ENCODE measurements around the gene FHAD1. TPM values are rescaled to one million over a fixed set of nuclear protein-coding genes. Genes with fewer than 3 reads are reported as not detected.

FHAD1 gene
- polyA plus RNA-seq, 1 donor: 2.1 TPM

DNA sequence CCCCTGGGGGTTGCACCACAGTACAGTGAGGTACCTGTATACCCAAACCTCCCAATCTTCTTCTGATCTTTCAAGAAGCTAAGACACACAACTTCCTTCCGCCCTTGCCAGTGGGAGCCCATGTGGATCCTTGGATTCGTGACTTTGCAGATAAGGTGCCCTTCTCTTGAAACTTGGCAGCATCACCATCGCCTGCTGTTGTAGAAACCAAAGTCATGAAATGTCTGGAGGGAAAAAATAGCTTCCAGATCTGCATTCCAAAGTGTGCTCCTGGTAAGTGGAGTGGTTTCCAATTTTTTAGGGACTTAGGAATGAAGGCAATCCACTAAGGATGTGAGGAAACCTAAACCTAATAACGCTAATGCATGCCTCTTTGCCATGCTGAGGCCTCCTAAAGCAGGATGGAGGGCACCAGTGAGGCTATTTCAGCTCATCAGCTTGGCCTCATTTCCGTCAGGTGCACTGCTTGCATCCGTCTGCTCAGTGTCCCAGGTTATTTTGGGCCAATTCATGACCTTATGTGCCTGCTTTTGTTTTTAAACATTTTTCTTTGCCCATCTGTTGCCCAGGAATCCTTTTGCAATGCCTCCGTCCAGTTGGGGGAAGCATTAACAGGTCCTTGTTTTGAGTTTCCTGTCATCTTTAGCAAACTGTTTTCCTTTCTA is 154.5 kb downstream of the FHAD1 start:
- DNase-seq: no peak

DNA sequence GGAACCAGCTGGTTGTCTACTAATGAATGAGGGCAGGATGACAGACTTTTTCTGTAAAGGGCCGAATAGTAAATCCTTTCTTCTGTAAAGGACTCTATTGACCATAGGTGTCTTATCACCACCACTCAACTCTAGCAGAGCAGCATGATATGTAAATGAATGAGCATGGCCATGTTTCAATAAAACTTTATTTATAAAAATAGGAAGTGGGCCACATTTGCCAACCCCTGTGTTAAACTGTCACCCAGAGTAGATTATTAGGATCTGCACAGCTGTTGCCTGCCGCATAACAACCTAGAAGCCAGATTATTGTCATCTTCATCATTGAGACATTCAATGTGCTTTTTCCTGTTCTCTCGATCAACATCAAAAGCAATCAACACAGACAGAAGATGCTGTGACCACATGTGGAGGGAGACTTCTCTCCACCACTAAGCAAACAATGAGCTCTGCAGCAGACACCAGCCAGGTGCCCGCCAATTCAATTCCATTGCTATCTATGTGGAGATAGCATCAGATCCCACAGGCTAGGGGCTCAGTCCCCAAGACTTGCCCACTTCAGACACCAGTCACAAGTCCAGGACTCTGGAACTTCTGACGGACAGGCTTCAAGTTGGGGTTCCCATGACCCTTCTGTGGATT is 155.9 kb downstream of the FHAD1 start:
- DNase-seq: no peak

DNA sequence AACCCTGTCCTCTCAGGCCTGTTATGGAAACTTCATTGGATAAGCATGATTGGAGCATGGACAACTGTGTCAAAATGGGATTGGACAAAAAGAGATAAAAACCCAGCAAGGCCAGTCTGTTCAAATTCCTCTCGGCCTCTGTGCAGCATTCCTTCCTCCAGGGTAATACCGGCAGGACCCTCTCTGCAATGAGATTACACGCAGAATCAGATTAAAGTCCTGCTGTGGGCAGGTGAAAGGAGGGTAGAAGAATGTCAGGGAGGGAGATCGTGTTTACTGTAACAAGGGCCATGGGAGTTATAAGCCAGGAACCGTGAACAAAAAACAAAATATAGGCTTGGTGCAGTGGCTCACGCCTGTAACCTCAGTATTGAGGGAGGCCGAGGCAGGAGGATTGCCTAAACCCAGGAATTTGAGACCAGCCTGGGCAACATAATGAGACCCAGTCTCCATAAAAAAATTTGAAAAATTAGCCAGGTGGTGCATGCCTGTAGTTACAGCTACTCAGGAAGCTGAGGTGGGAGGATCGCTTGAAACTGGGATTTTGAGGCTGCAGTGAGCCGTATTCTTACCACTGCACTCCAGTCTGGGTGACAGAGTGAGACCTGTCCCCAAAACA is 157.0 kb downstream of the FHAD1 start:
- DNase-seq: no peak

DNA sequence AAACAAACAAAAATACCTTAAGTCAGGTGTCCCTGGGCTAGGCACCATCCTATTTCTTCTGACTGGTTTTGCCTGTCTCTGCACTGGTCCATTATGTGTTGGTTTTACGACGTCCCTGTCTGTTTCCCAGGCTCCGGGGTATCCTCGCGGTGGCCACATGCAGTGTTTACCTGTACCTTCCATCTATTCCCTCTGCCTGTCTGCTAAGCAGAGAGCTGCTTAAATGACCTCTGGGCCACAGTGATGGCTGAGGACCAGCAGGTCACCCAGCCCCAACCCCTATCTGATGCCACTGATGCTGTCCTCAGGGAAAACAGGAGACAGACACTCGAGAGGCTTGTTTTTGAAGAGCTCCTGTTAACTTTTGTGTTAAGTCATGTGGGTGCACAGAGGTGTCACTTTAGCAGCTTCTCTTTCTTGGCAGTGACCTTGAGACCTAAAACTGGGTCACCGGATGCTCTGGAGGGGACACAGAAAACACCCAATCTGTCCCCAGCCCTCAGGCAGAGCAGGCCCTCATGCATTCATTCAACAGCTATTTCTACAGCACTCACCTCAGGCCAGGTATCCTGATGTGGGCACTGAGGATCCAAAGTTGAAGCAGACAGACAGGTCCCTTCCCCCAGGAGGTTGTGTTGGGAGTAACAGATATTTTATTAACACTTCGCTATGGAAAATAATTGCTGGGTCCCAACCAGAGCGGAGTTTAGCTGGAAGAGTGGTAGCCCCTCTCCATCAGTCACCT is 158.3 kb downstream of the FHAD1 start:
- no peak for DNase-seq

DNA sequence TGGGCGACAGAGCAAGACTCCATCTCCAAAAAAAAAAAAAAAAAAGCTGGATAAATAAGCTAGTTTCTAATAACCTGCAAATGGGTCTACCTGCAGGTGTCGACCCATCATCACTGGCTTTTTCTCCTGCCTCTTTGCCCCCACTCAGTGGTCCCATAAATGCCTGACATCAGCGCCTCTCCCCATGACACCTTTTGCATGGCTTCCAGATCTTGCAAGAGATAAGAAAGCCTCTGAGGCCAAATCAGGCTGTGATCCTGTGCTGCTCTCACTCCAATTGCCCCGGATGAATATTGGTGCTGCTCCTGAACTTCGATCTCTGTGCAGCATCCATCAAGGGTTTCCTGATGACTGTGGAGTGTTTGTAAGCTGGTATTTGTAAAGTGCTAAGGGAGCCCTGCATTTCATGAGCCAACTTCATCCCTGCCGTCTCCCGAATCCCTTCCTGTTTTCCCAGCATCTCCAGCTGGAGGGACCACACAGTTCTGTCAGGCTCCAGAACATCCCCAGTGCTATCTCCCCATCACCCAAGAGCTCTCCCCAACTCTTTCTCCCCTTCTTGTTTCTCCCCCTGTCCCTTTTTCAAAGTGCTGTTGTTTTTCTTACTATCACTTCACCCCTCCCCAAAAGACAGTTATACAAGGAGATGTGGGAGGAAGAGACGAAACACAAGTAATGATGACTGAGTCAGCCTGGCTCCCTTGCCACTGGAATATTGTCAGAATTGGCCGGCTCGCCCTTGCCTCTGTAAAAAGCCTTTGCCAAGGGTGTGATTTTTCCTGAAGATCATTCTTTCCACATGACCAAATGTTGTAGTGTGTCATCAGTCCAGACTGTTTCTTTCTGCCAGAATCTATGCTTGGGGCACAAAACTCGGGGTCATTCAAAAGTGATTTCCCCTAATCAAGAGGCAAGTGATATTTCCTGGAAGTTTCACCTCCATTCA is 159.9 kb downstream of the FHAD1 start:
- DNase-seq: peak; percentile 81

DNA sequence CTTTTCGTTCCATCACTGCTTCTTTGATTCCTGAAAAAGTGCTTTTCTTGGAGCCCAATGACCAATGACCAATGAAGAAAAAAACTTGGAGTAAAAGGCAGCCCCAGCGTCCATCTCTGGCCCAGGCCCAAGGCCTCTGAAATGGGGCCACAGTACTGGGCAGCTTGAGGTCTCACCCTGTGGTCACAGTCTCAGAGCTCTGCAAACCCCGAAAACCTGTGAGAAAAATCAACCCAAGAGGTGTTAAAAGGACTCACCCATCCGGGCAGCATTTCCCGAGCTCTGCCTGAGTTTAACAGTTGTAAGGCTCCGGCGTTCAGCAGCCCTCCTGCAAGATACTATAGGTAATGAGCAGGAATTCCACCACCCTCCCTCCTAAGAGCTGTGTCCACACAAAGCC is 160.6 kb downstream of the FHAD1 start:
- no peak for DNase-seq

DNA sequence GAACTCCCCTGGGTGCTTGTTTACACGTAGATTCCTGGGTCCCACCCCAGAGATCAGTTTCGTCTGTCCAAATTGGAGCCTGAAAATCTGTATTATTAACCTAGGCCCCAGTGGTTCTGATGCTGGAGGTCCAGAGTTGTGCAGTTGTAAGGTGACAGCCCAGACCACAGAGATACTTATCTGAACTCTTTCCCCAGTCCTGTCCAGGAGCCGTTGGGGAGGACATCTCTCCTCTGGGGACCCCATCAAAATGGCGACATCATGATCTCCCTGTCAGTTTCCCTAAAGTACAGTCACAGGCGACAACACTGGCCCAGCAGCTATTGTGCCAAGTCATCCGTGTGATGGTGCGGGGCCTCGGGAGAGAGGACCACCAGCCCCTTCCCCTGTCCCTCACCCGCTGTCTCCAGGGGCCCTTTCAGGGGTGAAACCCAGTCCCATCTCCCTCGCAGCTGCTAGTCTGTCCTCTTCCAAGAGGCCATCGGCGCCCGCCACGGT is 161.9 kb downstream of the FHAD1 start:
- no peak for DNase-seq

DNA sequence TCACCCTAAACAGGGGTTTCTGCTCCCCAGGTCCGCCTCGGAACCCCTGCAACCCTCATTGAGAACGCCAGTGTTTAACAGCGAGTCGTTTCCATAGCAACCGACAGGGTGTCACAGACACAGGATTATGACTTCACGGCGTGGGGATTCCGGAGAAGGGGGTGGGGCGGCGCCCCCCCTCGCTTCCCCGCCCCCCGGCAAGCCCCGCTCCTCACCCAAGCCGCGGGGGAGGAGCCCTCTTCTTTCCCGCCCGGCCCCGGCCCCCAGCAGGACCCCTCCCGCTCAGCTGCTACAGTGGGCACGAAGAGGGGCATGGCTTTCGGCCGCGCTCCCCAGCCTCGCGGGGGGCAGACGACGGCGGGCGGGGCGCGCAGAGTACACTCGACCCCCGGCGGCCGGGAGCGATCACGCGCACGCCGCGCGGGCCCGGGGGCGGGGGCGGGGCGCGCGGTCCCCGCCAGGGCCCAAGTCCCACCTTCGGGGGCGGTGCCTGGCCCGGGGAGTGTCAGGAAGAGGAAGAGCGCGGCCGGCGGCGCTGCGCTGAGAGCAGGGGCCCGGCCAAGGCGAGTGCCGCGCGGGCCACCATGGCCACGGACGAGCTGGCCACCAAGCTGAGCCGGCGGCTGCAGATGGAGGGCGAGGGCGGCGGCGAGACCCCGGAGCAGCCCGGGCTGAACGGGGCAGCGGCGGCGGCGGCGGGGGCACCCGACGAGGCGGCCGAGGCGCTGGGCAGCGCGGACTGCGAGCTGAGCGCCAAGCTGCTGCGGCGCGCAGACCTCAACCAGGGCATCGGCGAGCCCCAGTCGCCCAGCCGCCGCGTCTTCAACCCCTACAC is 162.6 kb downstream of the FHAD1 start, which contains the start of gene EFHD2:
Gene EFHD2 (plus strand): TSS at position 501 of the 835 bp plus-strand sequence. CDS start 84 bp downstream, at position 585.
- peak; percentile 89 for DNase-seq

DNA sequence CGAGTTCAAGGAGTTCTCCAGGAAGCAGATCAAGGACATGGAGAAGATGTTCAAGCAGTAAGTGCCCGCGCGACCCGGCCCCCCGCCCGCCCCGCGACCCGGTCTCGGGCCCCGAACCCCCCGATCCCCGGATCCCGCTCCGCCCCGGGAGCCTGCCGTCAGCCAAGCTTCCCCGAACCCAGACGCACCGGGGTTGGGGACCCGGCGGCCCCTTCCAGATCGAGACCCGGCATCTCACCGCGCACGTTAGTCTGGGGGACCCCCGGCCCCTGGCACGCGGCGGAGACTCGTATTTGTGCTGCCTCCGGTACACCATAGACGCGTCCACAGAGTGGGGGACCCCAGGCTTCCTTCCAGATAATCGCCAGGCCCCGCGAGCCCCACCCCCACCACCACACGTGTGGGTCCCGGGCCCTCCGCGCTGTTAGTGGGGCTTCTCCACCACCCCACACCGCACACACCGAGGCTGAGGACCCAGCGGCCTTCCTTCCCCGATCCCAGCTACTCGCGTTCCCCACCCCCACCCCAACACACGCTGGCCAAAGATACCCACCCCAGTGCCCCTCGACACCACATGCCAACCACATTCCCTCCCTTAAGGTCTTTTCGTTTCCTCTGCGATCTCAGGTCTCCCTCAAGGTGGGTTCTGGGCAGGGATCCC is 163.3 kb downstream of the FHAD1 start:
- DNase-seq: no peak

DNA sequence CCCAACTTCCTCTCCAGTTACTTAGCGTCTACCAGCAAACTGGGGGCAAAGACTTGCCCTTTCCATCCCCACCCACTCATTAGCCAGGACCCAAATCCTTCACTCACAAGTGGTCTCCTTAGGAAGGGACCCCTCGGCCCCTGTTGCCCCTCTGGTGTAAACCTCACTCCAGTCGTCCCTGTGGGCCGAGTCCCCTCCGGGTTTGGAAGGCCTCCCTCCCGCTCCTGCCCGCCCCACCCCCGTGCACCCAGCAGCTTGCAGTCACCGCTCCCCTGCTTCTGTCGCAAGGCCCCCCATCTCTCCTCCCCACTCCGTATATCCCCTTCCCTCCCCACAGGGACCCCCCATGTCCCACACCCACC is 163.8 kb downstream of the FHAD1 start:
- DNase-seq: no peak

DNA sequence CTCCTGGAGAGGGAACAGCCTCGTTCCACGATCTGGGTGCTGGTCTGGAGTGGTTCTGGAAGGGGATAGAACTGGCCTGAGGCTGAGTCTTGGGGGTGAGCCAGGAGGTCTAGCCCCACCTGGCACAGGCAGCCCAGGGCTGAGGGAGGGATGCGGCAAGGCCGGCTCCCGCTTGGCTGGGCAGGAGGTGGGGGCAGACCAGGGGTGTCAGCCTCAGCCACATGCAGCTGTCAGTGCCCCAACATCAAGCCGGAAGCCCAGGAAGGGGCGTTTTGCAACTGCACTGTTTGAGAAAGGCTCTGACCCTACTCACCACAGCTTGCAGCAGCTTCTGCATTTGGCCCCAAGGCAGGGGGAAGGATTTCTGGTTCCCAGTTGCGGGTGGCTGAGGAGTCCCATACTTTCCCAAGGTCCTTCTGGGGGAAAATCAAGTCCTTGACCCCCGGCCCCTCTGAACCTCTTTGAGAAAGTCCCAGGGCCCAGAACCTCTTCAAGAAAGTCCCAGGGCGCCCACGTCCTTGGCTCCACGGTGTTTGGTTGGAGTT is 164.6 kb downstream of the FHAD1 start:
- peak; percentile 27 for DNase-seq

DNA sequence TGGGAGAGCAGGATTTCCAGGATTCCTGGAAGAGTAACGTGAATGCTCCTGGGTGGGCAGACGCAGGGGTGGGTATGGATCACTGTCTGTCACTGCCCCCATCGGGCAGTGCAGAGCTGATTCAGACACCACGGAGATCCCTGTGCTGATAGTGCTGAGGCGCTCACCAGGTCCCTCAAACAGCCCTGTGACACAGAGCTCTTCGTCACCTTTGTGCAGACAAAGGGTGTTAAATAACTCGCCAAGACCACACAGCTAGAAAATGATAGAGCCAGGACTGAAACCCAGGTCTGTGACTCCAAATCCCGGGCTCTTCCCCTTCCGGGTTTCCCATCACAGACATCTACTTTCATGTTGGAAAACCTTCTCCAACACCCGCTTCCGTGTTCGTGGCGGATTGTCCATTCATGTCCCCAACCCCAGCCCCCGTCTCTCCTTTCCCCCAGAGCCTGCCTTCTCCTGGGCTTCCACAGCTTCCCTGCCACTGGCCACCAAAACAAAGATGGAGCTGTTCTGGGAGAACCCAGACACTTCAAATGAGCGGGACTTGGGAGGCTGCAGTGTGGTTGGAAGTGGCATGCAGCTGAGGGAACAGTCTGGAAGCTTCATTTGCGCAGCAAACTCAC is 165.3 kb downstream of the FHAD1 start:
- DNase-seq: no peak

DNA sequence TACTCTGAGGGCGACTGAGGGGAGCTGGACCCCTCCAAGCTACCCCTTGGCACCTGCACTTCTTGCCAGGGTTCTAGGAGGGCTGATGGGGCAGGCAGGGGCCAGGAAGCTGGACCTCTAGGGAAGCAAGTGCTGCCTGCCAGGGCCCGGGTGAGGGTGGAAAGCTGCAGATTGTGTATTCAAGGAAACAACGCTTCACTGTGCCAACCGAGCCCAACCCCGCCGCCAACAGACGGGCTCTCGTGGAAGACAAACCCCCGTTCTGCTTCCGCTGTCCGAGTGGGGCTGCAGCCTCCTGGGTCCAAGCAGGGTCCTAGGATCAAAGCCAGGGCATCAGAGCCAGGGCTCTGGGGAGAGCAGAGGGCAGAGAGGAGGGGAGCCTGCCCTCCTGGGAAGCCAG is 165.8 kb downstream of the FHAD1 start:
- no peak for DNase-seq

DNA sequence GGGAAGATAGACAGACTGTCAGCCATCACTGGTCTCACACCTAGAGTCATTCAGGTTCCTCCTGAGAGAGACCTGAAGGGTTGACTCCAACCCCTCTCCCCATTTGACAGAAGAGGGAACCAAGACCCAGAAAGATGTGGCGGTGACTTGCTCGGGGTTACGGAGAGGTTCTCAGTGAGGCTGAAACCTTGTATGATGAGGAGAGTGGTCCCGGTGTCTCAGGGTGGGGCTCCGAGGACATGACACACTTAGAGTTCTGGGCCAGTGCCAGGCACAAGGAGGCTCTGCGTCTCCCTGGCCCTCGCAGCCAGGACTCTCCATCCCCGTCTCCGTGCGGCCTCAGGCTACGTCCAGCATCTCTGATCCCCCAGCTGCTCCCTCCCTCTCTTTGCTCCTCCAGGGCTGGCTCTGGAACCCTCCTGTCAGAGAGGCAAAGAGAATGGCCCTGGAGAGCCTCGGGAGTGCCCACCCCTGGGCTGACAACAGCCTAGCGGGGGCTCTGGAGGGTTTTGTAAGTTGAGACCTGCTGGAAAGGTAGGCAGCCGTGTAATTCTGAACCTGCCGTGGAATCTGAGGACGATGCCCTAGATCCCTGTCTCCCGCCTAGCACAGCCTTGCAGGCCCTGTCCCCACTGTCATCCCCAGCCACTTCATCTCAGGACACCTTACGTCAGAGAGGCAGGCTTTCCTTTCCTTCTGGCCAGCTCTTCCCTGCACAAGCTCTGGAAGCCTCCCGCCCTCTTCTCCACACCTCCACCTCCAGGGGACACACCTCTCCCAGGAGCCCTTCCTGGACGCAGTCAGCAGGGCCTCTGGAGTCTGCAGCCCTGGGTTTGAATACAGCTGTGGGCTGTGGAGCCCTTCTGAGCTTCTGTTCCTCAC is 166.8 kb downstream of the FHAD1 start:
- no peak for DNase-seq

DNA sequence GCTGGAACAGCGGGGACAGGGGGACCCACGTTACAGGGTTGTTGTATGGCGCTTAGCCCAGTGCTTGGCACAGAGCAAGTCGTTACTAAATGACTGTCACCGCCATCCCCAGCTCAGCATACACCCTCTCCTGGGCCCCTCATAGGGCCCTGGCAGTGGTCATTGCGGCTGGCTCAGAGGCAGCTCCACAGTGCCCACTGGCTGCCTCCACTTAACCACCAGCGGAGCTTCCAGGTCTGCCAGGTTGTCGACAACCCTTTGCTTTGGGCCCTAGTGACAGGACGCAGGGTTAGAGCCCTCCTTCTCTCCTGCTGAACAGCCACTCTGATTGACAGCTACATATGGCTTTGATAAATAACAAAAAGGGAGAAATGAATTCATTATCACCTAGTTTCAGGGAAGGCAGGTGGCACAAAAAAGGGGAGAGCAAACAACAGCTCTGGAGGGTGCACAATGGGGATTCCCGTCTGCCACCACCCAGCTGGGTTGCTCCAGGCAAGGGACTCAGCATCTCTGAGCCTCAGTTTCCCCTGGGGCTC is 167.5 kb downstream of the FHAD1 start:
- DNase-seq: no peak

DNA sequence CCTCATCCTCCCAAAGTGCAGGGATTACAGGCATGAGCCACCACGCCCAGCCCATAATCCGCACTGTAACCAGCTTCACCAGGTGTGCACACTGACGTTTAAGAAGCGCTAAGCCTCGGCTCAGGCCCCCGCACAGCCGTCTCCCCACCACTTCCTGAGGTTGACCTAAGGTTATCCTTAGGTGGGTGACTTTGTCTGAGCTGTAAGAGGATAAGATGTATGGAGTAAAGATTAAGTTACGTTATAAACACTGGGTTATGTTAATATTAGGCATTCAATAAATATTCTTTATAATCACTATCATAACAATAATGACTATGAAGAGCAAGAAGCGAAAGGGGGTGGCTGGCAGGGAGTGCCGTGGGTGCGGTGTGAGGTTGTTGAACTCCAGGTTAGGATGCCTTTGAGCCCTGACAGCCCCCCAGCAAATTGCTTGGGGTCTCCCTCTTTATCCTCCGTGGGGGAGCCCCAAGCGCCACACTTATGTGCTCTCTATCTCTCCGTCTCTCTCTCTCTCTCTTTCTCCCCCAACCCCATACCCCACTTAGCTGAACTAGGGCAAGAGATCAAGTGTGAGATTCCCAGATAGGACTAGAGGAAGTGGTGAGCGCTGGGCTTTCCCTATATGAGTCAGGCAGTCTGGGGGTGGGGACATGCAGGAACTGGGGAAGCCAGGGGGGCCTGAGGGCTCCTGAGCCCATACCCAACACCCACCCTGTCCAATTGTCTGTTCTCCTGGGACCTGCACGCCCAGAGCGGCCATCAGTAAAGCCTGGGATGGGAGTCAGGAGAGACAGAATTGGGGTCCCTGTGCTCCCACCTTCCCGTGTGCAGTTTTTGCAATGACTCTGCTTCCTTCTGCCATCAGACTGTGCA is 170.3 kb downstream of the FHAD1 start:
- DNase-seq: no peak

DNA sequence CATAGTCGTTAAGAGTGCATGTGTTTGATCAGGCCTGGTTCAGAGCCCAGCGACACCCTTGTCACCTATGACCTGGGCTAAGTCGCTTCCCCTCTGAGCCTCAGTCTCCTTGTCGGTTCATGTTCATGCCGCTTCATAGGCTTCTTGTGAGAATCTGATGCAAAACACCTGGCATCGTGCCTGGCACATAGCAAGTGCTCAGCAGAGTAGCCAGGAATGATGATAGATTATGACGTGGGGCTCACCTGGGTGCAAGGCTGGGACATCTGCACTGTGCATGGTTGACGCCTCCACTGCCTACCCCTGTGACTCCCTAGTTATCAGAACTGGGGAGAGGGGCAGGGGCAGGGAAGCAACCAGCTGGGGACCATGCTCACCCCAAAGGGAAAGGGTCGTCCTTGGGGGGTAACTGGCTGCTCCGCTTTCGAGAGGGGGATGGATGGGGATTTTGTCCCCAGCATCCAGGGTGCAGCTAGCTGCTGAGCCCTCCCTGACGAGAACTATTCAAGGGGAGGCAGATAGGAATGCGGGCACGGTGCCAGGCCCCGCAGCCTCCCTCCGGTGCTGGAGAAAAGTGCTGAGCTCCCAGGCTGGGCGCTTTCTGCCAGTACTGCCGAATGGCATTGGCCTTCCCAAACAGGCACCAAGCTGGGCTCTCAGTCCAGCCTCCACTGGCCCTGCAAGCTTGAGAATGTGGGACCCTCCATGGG is 171.9 kb downstream of the FHAD1 start:
- no peak for DNase-seq

Data from hindlimb muscle (tissue), 1 donor.